Suprapubic skin (tissue), 4 donors: ENCODE results near the gene KIAA1671. TPM values are rescaled to one million over a fixed set of nuclear protein-coding genes. Genes with fewer than 3 reads are reported as not detected.

ENCODE experiments used
- DNase-seq, 2 donors: peaks; one replicate each; pipeline ENCODE4 v3.0.0-alpha.2; 2019; ENCODE audit warnings: low spot score in 2 of 2
- H3K27ac ChIP-seq: fragments of 200-600 bp; sonication (generic); one replicate; pipeline ENCODE4 v1.5.1; 2019
- H3K27me3 ChIP-seq: fragments of 200-600 bp; sonication (generic); one replicate; pipeline ENCODE4 v1.5.1; 2019
- H3K36me3 ChIP-seq: fragments of 200-600 bp; sonication (generic); one replicate; pipeline ENCODE4 v1.5.1; 2019
- H3K4me1 ChIP-seq: fragments of 200-600 bp; sonication (generic); one replicate; pipeline ENCODE4 v1.5.1; 2019
- H3K4me3 ChIP-seq: fragments of 200-600 bp; sonication (generic); one replicate; pipeline ENCODE4 v1.5.1; 2019; ENCODE audit warnings: mild to moderate bottlenecking
- H3K9me3 ChIP-seq: fragments of 200-600 bp; sonication (generic); one replicate; pipeline ENCODE4 v1.5.1; 2019
- EP300 ChIP-seq: sonication (generic); formaldehyde crosslinking; IDR thresholded peaks from one replicate; pipeline ENCODE4 v1.6.1; 2017; ENCODE audit warnings: antibody characterized with exemption
- POLR2A ChIP-seq, 2 donors: fragments of 450-650 bp; IDR thresholded peaks; one replicate each; pipeline ENCODE4 v1.6.1; 2017; ENCODE audit warnings: antibody characterized with exemption in 2 of 2, mild to moderate bottlenecking in 2 of 2, moderate library complexity in 2 of 2
- POLR2AphosphoS5 ChIP-seq, 3 donors: sonication (generic); formaldehyde crosslinking; IDR thresholded peaks; one replicate each; pipeline ENCODE4 v1.6.1; 2017; ENCODE audit warnings: antibody characterized with exemption in 3 of 3
- WGBS: methylation state at CpG from one replicate; pipeline ENCODE4 v1.1.5; 2018; 5-methylcytosine and 5-hydroxymethylcytosine counted together
- total RNA-seq, 4 donors: library from RNA; depleted of rRNA; stranded (reverse); fragments of >200 nt; gene quantifications; one replicate each; pipeline ENCODE4 v1.1.0, GENCODE V29; 2016
- TF ChIP-seq, protein P1 (sequence below), 2 donors: fragments of 200-600 bp in 1 of 2; fragments of 450-650 bp in 1 of 2; sonication (generic) in 1 of 2; IDR thresholded peaks; one replicate each; pipeline ENCODE4 v1.5.1; 2016 to 2019; ENCODE audit warnings: antibody characterized with exemption in 2 of 2, mild to moderate bottlenecking in 1 of 2, moderate library complexity in 1 of 2

The KIAA1671 gene
- total RNA-seq, 4 donors from 2014 or later: 74.4 to 116 (median 97.0) TPM

DNA sequence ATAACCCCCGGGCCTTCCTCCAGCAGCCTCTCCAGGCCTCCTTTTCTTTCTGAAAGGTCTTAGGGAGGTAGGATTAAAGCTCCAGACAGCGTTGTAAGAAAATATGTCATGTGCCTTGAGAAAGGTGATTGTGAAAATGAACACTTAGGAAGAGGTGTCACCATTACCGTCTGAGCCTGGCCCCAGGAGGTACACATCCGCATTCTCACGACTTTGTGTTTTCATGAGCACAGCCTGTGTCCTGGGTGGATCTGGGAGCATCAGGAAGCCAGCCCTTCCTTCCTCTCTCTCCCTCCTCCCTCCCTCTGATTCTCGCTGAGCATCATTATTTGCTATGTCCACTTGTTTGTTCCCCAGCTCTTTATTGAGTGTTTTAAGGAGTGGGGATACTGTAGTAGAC lies 142.1 kb downstream of the KIAA1671 start:
- Histone ChIP-seq H3K27me3 (no peaks in the 10 kb centered on the region), H3K27ac (no peak overlapping the region), H3K4me3 (no peak overlapping the region), H3K4me1 (peaks cover 3% of the 10 kb centered on the region), H3K36me3 (no peaks in the 10 kb centered on the region), H3K9me3 (no peaks in the 10 kb centered on the region)
- DNase-seq: no peak
- TF ChIP-seq POLR2AphosphoS5 (IDR thresholded peaks at IDR 0.05) (no peak), POLR2A (IDR thresholded peaks at IDR 0.05) (no peak), EP300 (no peak)
- TF ChIP-seq, protein P1, sequence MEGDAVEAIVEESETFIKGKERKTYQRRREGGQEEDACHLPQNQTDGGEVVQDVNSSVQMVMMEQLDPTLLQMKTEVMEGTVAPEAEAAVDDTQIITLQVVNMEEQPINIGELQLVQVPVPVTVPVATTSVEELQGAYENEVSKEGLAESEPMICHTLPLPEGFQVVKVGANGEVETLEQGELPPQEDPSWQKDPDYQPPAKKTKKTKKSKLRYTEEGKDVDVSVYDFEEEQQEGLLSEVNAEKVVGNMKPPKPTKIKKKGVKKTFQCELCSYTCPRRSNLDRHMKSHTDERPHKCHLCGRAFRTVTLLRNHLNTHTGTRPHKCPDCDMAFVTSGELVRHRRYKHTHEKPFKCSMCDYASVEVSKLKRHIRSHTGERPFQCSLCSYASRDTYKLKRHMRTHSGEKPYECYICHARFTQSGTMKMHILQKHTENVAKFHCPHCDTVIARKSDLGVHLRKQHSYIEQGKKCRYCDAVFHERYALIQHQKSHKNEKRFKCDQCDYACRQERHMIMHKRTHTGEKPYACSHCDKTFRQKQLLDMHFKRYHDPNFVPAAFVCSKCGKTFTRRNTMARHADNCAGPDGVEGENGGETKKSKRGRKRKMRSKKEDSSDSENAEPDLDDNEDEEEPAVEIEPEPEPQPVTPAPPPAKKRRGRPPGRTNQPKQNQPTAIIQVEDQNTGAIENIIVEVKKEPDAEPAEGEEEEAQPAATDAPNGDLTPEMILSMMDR (IDR thresholded peaks at IDR 0.05): no peak
- WGBS: 77% methylated on average over 6 of the region's 6 CpGs

DNA sequence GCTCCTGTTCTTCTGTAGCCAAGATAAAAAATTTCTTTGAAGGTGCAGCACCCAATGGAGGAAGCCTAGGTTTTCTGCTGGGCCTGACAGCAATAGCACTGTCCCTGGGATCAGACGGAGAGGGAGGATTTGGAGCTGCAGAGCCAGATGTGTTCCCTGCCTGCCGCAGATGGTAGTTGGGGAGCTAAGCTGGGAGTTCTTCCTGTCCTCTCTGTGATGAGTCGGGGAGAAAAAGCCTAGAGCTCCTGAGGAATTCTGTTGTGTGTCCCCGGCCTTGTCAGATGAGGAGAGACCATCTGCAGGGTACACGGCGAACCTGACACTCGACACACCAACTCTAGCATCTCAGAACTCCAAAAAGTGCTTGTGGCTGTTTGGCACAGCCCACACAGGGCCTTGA lies 143.4 kb downstream of the KIAA1671 start:
- Histone ChIP-seq H3K36me3 (no peaks in the 10 kb centered on the region), H3K27me3 (no peaks in the 10 kb centered on the region), H3K27ac (no peak overlapping the region), H3K4me1 (peaks cover 3% of the 10 kb centered on the region), H3K4me3 (no peak overlapping the region), H3K9me3 (no peaks in the 10 kb centered on the region)
- WGBS: 75% methylated on average over 4 of the region's 7 CpGs
- no peak for TF ChIP-seq EP300
- DNase-seq: no peak

DNA sequence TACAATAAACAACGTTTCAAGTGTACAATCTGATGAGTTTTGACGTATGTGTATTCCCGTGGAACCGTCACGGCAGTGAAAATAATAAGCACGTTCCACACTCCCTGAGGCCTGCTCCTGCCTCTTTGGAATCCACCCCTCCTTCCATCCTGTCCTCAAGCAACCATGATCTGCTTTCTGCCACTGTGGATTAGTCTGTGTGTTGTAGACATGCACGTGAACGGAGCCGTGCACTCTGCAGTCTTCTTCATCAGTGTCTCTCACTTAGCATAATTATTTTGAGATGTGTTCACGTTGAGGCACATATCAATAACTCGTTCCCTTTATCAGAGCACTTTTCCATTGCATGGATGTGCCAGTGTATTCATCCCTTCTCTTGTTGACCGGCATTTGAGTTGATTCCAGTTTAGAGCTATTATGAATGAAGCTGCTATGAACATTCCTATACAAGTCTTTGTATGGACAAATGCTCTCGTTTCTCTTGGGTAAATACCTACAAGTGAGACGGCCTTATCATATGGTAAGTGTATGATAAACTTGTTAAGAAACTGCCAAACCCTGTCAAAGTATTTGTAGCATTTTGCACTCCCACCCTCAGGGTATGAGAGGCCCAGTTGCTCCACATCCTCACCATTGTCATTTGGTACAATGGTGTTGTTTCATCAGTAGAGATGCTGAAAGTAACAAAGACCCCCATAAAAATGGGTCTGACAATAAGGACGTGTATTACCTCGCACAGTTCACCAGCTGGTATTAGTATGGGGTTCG lies 144.3 kb downstream of the KIAA1671 start:
- WGBS: 87% methylated on average over 17 of the region's 17 CpGs

DNA sequence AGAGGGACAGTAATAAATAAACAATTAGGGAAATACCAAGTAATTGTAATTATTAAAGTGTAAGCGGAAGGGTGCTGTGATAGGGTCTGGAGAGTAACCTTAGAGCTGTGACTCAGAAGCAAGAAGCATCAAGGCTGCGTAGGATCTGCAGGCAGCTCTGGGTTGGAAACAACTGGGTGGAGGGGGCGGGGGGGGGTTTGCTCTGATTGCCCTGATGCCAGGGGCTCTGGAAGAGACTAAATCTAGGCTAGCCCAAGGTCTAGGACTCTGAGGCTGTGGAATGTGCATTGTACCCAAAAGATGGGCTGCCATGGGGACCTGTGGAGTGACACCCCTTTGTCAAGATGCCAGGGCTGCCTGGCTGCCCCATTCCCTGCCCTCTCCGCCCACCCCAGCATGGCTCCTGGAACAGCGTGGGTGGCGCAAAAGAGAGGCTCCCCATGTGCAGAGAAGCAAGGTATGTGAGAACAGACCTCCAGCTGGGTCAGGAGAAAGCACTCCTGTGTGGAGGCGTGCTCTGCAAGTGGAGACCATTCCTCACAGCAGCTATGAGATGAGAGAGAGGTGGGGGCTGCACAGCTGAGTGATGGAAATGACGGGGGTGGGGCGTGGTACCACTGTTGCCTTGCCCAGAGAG lies 146.0 kb downstream of the KIAA1671 start:
- H3K9me3 ChIP-seq: no peaks in the 10 kb centered on the region
- 84% methylated on average over 9 of the region's 9 CpGs for WGBS
- no peaks in the 10 kb centered on the region for H3K36me3 ChIP-seq
- TF ChIP-seq EP300 (no peak), POLR2AphosphoS5 (IDR thresholded peaks at IDR 0.05) (no peak), POLR2A (IDR thresholded peaks at IDR 0.05) (no peak)
- TF ChIP-seq, protein P1 (IDR thresholded peaks at IDR 0.05): no peak
- no peak overlapping the region for H3K27ac ChIP-seq
- DNase-seq: no peak
- no peak overlapping the region for H3K4me3 ChIP-seq
- H3K27me3 ChIP-seq: no peaks in the 10 kb centered on the region
- H3K4me1 ChIP-seq: no peaks in the 10 kb centered on the region

More for the DNA sequence above, 144.3 kb downstream of the KIAA1671 start:
- H3K4me3 ChIP-seq: no peak overlapping the region
- no peak overlapping the region for H3K27ac ChIP-seq
- H3K4me1 ChIP-seq: peaks cover 3% of the 10 kb centered on the region
- TF ChIP-seq, protein P1 (IDR thresholded peaks at IDR 0.05): no peak
- TF ChIP-seq POLR2AphosphoS5 (IDR thresholded peaks at IDR 0.05) (no peak), EP300 (no peak)
- DNase-seq: no peak
- no peaks in the 10 kb centered on the region for H3K9me3 ChIP-seq
- H3K27me3 ChIP-seq: no peaks in the 10 kb centered on the region
- no peaks in the 10 kb centered on the region for H3K36me3 ChIP-seq

DNA sequence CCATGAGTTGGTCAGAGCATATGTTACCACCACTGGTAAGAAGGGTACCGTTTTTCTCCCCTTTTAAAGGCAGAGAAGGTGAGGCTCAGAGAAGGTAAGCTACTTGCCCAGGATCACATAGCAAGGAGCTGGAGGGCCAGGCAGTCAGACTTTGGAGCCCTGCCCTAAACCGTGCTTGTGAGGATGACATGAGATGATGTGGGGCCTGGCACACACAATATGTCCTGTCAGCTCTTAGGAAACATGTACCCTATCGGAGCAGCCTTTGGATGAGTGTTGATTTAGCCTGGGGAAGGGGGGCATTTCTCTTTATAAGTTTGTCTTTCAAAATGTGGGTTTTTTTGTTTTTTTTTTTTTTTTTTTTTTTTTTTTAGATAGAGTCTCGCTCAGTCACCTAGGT lies 146.7 kb downstream of the KIAA1671 start:
- Histone ChIP-seq H3K27ac (no peak overlapping the region), H3K27me3 (no peaks in the 10 kb centered on the region), H3K36me3 (no peaks in the 10 kb centered on the region), H3K4me1 (no peaks in the 10 kb centered on the region), H3K9me3 (no peaks in the 10 kb centered on the region), H3K4me3 (no peak overlapping the region)
- WGBS: 77% methylated on average over 4 of the region's 4 CpGs
- TF ChIP-seq, protein P1 (IDR thresholded peaks at IDR 0.05): no peak
- no peak for TF ChIP-seq POLR2A (IDR thresholded peaks at IDR 0.05)
- TF ChIP-seq POLR2AphosphoS5 (IDR thresholded peaks at IDR 0.05): no peak
- no peak for TF ChIP-seq EP300
- no peak for DNase-seq
